Measurements from ENCODE around the gene TRIM33. TPM values are rescaled to one million over a fixed set of nuclear protein-coding genes. Genes with fewer than 3 reads are reported as not detected.

The TRIM33 gene
- total and polyA plus RNA-seq, 2 of the 13 experiments (the other 11 are each of a cell fraction or from before 2014, with no cell fraction given), result 35.5 to 42.2 TPM

- intact Hi-C loops (cut with micrococcal nuclease; ENCODE audit: unreplicated experiment) (no loop called here), in situ Hi-C loops (cut with HindIII; ENCODE audit: extremely low pct_ligation_motif_present, low pct_unique_long_range_greater_than_20kb) (loop anchor here (5.0 kb wide), 1 partner anchor 33 kb away; no protein-coding TSS in a partner anchor)
- Histone ChIP-seq H3K36me3 (replicated peaks in 1 of 2; ENCODE audit: control insufficient read depth in 1 of 2, insufficient read depth in 2 of 2, low read length in 2 of 2) (peaks cover 0 to 1% of the 10 kb centered on the region in 2 experiments; a peak in 1 of 5 replicates), H3K4me2 (ENCODE audit: low read depth, low read length) (no peak overlapping the region), H3K4me3 (replicated peaks in 1 of 3; ENCODE audit: insufficient read depth in 1 of 3, low read depth in 2 of 3, low read length in 3 of 3) (no peak overlapping the region), H3K9ac (ENCODE audit: insufficient read depth, low read depth, low read length) (no peak overlapping the region), H3K4me1 (ENCODE audit: insufficient read depth, low read length) (peaks cover 34% of the 10 kb centered on the region), H3K27ac (ENCODE audit: extremely low read length, insufficient read depth, low read length) (no peak overlapping the region), H2AFZ (ENCODE audit: low read length) (no peak overlapping the region), H3K79me2 (ENCODE audit: insufficient read depth, low read length) (peaks cover 97% of the 10 kb centered on the region), H4K20me1 (ENCODE audit: insufficient read depth, low read length) (peaks cover 15% of the 10 kb centered on the region), H3K9me3 (ENCODE audit: low read length) (no peaks in the 10 kb centered on the region), H3K27me3 (ENCODE audit: control insufficient read depth in 1 of 2, insufficient read depth in 2 of 2, low read length in 2 of 2) (no peaks in the 10 kb centered on the region)
- POLR2A ChIA-PET, result no interaction called here
- WGBS (ENCODE audit: low lambda C conversion rate), result 95% methylated on average over 1 of the region's 1 CpG
- CTCF ChIA-PET (ENCODE audit: low intra/inter-chr PET ratio, low total read pairs), result no interaction called here
- TF ChIP-seq CBFB (CRISPR knock-in tag; IDR thresholded peaks at IDR 0.05), result no peak
- TF ChIP-seq ZBTB14 (CRISPR knock-in tag; IDR thresholded peaks at IDR 0.05), result no peak
- TF ChIP-seq, protein P1, sequence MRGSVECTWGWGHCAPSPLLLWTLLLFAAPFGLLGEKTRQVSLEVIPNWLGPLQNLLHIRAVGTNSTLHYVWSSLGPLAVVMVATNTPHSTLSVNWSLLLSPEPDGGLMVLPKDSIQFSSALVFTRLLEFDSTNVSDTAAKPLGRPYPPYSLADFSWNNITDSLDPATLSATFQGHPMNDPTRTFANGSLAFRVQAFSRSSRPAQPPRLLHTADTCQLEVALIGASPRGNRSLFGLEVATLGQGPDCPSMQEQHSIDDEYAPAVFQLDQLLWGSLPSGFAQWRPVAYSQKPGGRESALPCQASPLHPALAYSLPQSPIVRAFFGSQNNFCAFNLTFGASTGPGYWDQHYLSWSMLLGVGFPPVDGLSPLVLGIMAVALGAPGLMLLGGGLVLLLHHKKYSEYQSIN (CRISPR knock-in tag; IDR thresholded peaks at IDR 0.05; ENCODE audit: borderline replicate concordance), result no peak
- TF ChIP-seq ZFP37 (CRISPR knock-in tag; IDR thresholded peaks at IDR 0.05; ENCODE audit: borderline replicate concordance), result no peak
- TF ChIP-seq TSC22D2 (CRISPR knock-in tag; IDR thresholded peaks at IDR 0.05; ENCODE audit: borderline replicate concordance), result no peak
- no peak for TF ChIP-seq GFI1 (CRISPR knock-in tag; IDR thresholded peaks at IDR 0.05; ENCODE audit: borderline replicate concordance)
- TF ChIP-seq, protein P2, sequence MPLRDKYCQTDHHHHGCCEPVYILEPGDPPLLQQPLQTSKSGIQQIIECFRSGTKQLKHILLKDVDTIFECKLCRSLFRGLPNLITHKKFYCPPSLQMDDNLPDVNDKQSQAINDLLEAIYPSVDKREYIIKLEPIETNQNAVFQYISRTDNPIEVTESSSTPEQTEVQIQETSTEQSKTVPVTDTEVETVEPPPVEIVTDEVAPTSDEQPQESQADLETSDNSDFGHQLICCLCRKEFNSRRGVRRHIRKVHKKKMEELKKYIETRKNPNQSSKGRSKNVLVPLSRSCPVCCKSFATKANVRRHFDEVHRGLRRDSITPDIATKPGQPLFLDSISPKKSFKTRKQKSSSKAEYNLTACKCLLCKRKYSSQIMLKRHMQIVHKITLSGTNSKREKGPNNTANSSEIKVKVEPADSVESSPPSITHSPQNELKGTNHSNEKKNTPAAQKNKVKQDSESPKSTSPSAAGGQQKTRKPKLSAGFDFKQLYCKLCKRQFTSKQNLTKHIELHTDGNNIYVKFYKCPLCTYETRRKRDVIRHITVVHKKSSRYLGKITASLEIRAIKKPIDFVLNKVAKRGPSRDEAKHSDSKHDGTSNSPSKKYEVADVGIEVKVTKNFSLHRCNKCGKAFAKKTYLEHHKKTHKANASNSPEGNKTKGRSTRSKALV (CRISPR knock-in tag; IDR thresholded peaks at IDR 0.05), result no peak
- no peak for ATAC-seq
- DNase-seq (ENCODE audit: low spot score), result no peak
- no TSS peak for BruUV-seq (replicated peaks)
- no peak for FAIRE-seq
These were observed 20.7 kb downstream of the TRIM33 start for GRCh38 chr1:114490274-114490693.
